ENCODE data around the gene NHLRC1. TPM values are rescaled to one million over a fixed set of nuclear protein-coding genes. Genes with fewer than 3 reads are reported as not detected.
A peak's percentile ranks its signal among the peaks of the same experiment; 100 is the strongest.
"Not testable (repeated sequence)": the region's sequence is repeated elsewhere in the genome, so short reads cannot be mapped to it uniquely, and the experiment has no call there.

The NHLRC1 gene
- total and polyA plus RNA-seq, 5 experiments from 2014 or later = 0.19 to 2.1 (median 1.8) TPM

GRCh38 chr6:18154507-18155149 is 32.2 kb upstream of the NHLRC1 start, which contains the start of gene TPMT:
Gene TPMT (minus strand): TSS chr6:18155077. CDS start chr6:18149127, 5,950 bp downstream.
- Mint-ChIP-seq H3K4me3 (peak within 1 kb of the TSS; percentile 97 to 99 (median 98)), H3K27me3 (no peaks in the 10 kb centered on the region), H3K9me3 (no peaks in the 10 kb centered on the region), H3K27ac (peak within 1 kb of the TSS; percentile 92 to 99 (median 98)), H3K36me3 (peaks cover 0 to 13% (median 3%) of the 10 kb centered on the region in 3 donors), H3K4me1 (peaks cover 18 to 44% (median 37%) of the 10 kb centered on the region in 4 donors)
- DNase-seq (peak in 1 of 10 donors; percentile 0), ATAC-seq (peak; percentile 65 to 71)
- POLR2A ChIA-PET = interaction anchor here (0.5 to 1.6 kb wide), 6 partner anchors 73 to 501 kb away, joined by 3 to 5 read pairs (median 4); partner anchors contain the start of gene RNF144B

GRCh38 chr6:18153311-18153703 is 30.8 kb upstream of the NHLRC1 start:
- Mint-ChIP-seq H3K27ac (peak overlapping the region in 5 of 10 donors; percentile 52 to 61 (median 58)), H3K4me3 (peak overlapping the region in 4 of 10 donors; percentile 16 to 99 (median 64))
- ATAC-seq = no peak

GRCh38 chr6:18151801-18152200 is 29.3 kb upstream of the NHLRC1 start:
- no peaks in the 10 kb centered on the region for H3K27me3 Mint-ChIP-seq
- DNase-seq (no peak), ATAC-seq (no peak)
- no peaks in the 10 kb centered on the region for H3K9me3 Mint-ChIP-seq
- H3K27ac Mint-ChIP-seq = no peak overlapping the region
- H3K4me1 Mint-ChIP-seq = peaks cover 15 to 44% (median 31%) of the 10 kb centered on the region in 4 donors
- POLR2A ChIA-PET = no interaction called here
- peaks cover 0 to 31% (median 12%) of the 10 kb centered on the region in 3 donors for H3K36me3 Mint-ChIP-seq
- H3K4me3 Mint-ChIP-seq = no peak overlapping the region

More at GRCh38 chr6:18153311-18153703, 30.8 kb upstream of the NHLRC1 start:
- no peaks in the 10 kb centered on the region for H3K9me3 Mint-ChIP-seq
- peaks cover 0 to 17% (median 8%) of the 10 kb centered on the region in 3 donors for H3K36me3 Mint-ChIP-seq
- POLR2A ChIA-PET = no interaction called here
- H3K27me3 Mint-ChIP-seq = no peaks in the 10 kb centered on the region
- DNase-seq = no peak
- peaks cover 15 to 44% (median 32%) of the 10 kb centered on the region in 4 donors for H3K4me1 Mint-ChIP-seq

GRCh38 chr6:18151391-18151790 is 28.9 kb upstream of the NHLRC1 start:
- peak overlapping the region in 1 of 10 donors; percentile 51 for H3K4me3 Mint-ChIP-seq

GRCh38 chr6:18148304-18149025 is 26.0 kb upstream of the NHLRC1 start:
- no peak overlapping the region for H3K4me3 Mint-ChIP-seq
- H3K27me3 Mint-ChIP-seq = no peaks in the 10 kb centered on the region
- POLR2A ChIA-PET = no interaction called here
- ATAC-seq = no peak
- H3K9me3 Mint-ChIP-seq = no peaks in the 10 kb centered on the region
- H3K4me1 Mint-ChIP-seq = peaks cover 9 to 22% (median 12%) of the 10 kb centered on the region in 4 donors
- DNase-seq = no peak
- H3K36me3 Mint-ChIP-seq = peaks cover 0 to 49% (median 18%) of the 10 kb centered on the region in 3 donors
- no peak overlapping the region for H3K27ac Mint-ChIP-seq

More at GRCh38 chr6:18151391-18151790, 28.9 kb upstream of the NHLRC1 start:
- H3K36me3 Mint-ChIP-seq = peaks cover 0 to 34% (median 12%) of the 10 kb centered on the region in 3 donors
- POLR2A ChIA-PET, H3K27ac Mint-ChIP-seq, H3K27me3 Mint-ChIP-seq, ATAC-seq, H3K9me3 Mint-ChIP-seq, DNase-seq: not testable (repeated sequence)
- peaks cover 15 to 42% (median 28%) of the 10 kb centered on the region in 4 donors for H3K4me1 Mint-ChIP-seq

GRCh38 chr6:18147616-18148015 is 25.1 kb upstream of the NHLRC1 start:
- Mint-ChIP-seq H3K27ac (no peak overlapping the region), H3K27me3 (no peaks in the 10 kb centered on the region), H3K4me1 (peaks cover 2 to 14% (median 4%) of the 10 kb centered on the region in 4 donors), H3K36me3 (peaks cover 0 to 55% (median 19%) of the 10 kb centered on the region in 3 donors), H3K4me3 (no peak overlapping the region), H3K9me3 (no peaks in the 10 kb centered on the region)
- DNase-seq (no peak), ATAC-seq (no peak)
- POLR2A ChIA-PET = no interaction called here

GRCh38 chr6:18147160-18147559 is 24.7 kb upstream of the NHLRC1 start:
- POLR2A ChIA-PET = no interaction called here
- peaks cover 4 to 60% (median 23%) of the 10 kb centered on the region in 3 donors for H3K36me3 Mint-ChIP-seq

GRCh38 chr6:18142591-18142861 is 20.0 kb upstream of the NHLRC1 start:
- Mint-ChIP-seq H3K27ac (no peak overlapping the region), H3K4me3 (no peak overlapping the region), H3K4me1 (peaks cover 0 to 5% (median 0%) of the 10 kb centered on the region in 4 donors), H3K9me3 (no peaks in the 10 kb centered on the region), H3K36me3 (peaks cover 10 to 75% (median 41%) of the 10 kb centered on the region in 3 donors), H3K27me3 (no peaks in the 10 kb centered on the region)
- DNase-seq (no peak), ATAC-seq (no peak)
- POLR2A ChIA-PET = interaction anchor here (0.8 kb wide), 1 partner anchor 16 kb away, joined by 3 read pairs; no protein-coding TSS in a partner anchor

More at GRCh38 chr6:18147160-18147559, 24.7 kb upstream of the NHLRC1 start:
- no peak for ATAC-seq
- Mint-ChIP-seq H3K27me3 (no peaks in the 10 kb centered on the region), H3K4me3 (no peak overlapping the region), H3K27ac (no peak overlapping the region), H3K9me3 (no peaks in the 10 kb centered on the region), H3K4me1 (peaks cover 0 to 10% (median 2%) of the 10 kb centered on the region in 4 donors)
- DNase-seq = no peak

- Mint-ChIP-seq H3K27ac (no peak overlapping the region), H3K36me3 (peaks cover 10 to 75% (median 43%) of the 10 kb centered on the region in 3 donors), H3K4me3 (no peak overlapping the region), H3K4me1 (peaks cover 0 to 5% (median 0%) of the 10 kb centered on the region in 4 donors), H3K27me3 (no peaks in the 10 kb centered on the region), H3K9me3 (no peaks in the 10 kb centered on the region)
- POLR2A ChIA-PET = interaction anchor here (0.8 kb wide), 1 partner anchor 15 kb away, joined by 3 read pairs; no protein-coding TSS in a partner anchor
- DNase-seq (no peak), ATAC-seq (no peak)
Observed at GRCh38 chr6:18141805-18142590, 19.5 kb upstream of the NHLRC1 start.

GRCh38 chr6:18139935-18140621 is 17.6 kb upstream of the NHLRC1 start:
- Mint-ChIP-seq H3K4me1 (peaks cover 0 to 5% (median 2%) of the 10 kb centered on the region in 4 donors), H3K27ac (peak overlapping the region in 1 of 10 donors; percentile 43), H3K36me3 (peaks cover 10 to 74% (median 43%) of the 10 kb centered on the region in 3 donors), H3K9me3 (no peaks in the 10 kb centered on the region), H3K4me3 (no peak overlapping the region), H3K27me3 (no peaks in the 10 kb centered on the region)
- no peak for ATAC-seq
- DNase-seq = no peak
- POLR2A ChIA-PET = no interaction called here

- Mint-ChIP-seq H3K36me3 (peaks cover 10 to 79% (median 46%) of the 10 kb centered on the region in 3 donors), H3K27ac (no peak overlapping the region), H3K4me3 (no peak overlapping the region), H3K4me1 (peaks cover 0 to 7% (median 3%) of the 10 kb centered on the region in 4 donors), H3K27me3 (no peaks in the 10 kb centered on the region), H3K9me3 (no peaks in the 10 kb centered on the region)
- DNase-seq (no peak), ATAC-seq (no peak)
- POLR2A ChIA-PET = no interaction called here
Observed at GRCh38 chr6:18138906-18139305, 16.4 kb upstream of the NHLRC1 start.

- Mint-ChIP-seq H3K27me3 (no peaks in the 10 kb centered on the region), H3K4me1 (peaks cover 0 to 6% (median 2%) of the 10 kb centered on the region in 4 donors), H3K9me3 (no peaks in the 10 kb centered on the region), H3K4me3 (no peak overlapping the region), H3K36me3 (peaks cover 0 to 81% (median 48%) of the 10 kb centered on the region in 3 donors), H3K27ac (peak overlapping the region in 1 of 10 donors; percentile 43)
- POLR2A ChIA-PET = no interaction called here
- ATAC-seq (no peak), DNase-seq (no peak)
Observed at GRCh38 chr6:18136260-18136659, 13.8 kb upstream of the NHLRC1 start.
